Retina (tissue), 1 donor: ENCODE results near the gene CREBL2.
"Not testable (repeated sequence)": the region's sequence is repeated elsewhere in the genome, so short reads cannot be mapped to it uniquely, and the experiment has no call there.

ENCODE experiments used
- DNase-seq: peaks from one replicate; pipeline ENCODE4 v3.0.0-alpha.2; 2016

The CREBL2 gene

GRCh38 chr12:12639995-12640394 is 28.3 kb downstream of the CREBL2 start:
- DNase-seq: not testable (repeated sequence)

- no peak for DNase-seq
Measured at GRCh38 chr12:12641650-12642049, 30.0 kb downstream of the CREBL2 start.

- DNase-seq: no peak
Measured at GRCh38 chr12:12642916-12643315, 31.2 kb downstream of the CREBL2 start.

- DNase-seq: no peak
Measured at GRCh38 chr12:12645485-12645884, 33.8 kb downstream of the CREBL2 start.

- not testable (repeated sequence) for DNase-seq
Measured at GRCh38 chr12:12645968-12646367, 34.3 kb downstream of the CREBL2 start.

GRCh38 chr12:12646483-12647072 is 34.9 kb downstream of the CREBL2 start:
- DNase-seq: no peak

GRCh38 chr12:12648284-12648683 is 36.6 kb downstream of the CREBL2 start:
- DNase-seq: no peak

GRCh38 chr12:12648951-12649650 is 37.4 kb downstream of the CREBL2 start:
- DNase-seq: no peak

GRCh38 chr12:12651752-12652151 is 40.1 kb downstream of the CREBL2 start:
- DNase-seq: no peak

- DNase-seq: not testable (repeated sequence)
Measured at GRCh38 chr12:12652704-12653103, 41.0 kb downstream of the CREBL2 start.

- DNase-seq: no peak
Measured at GRCh38 chr12:12653922-12654321, 42.2 kb downstream of the CREBL2 start.

- peak; percentile 30 for DNase-seq
Measured at GRCh38 chr12:12654691-12655460, 43.2 kb downstream of the CREBL2 start.

GRCh38 chr12:12660201-12660600 is 48.5 kb downstream of the CREBL2 start:
- no peak for DNase-seq

GRCh38 chr12:12661086-12661856 is 49.6 kb downstream of the CREBL2 start:
- no peak for DNase-seq

GRCh38 chr12:12663644-12664294 is 52.1 kb downstream of the CREBL2 start:
- DNase-seq: no peak

- no peak for DNase-seq
Measured at GRCh38 chr12:12665194-12665593, 53.5 kb downstream of the CREBL2 start.

GRCh38 chr12:12668005-12668404 is 56.3 kb downstream of the CREBL2 start:
- DNase-seq: no peak

GRCh38 chr12:12669020-12669419 is 57.3 kb downstream of the CREBL2 start:
- no peak for DNase-seq

GRCh38 chr12:12671850-12672660 is 60.4 kb downstream of the CREBL2 start:
- no peak for DNase-seq

- no peak for DNase-seq
Measured at GRCh38 chr12:12673296-12673695, 61.6 kb downstream of the CREBL2 start.

- no peak for DNase-seq
Measured at GRCh38 chr12:12676605-12677004, 64.9 kb downstream of the CREBL2 start.
